Measurements from ENCODE around the gene ELMO2.
"Not testable (repeated sequence)": the region's sequence is repeated elsewhere in the genome, so short reads cannot be mapped to it uniquely, and the experiment has no call there.

ELMO2 gene

DNA sequence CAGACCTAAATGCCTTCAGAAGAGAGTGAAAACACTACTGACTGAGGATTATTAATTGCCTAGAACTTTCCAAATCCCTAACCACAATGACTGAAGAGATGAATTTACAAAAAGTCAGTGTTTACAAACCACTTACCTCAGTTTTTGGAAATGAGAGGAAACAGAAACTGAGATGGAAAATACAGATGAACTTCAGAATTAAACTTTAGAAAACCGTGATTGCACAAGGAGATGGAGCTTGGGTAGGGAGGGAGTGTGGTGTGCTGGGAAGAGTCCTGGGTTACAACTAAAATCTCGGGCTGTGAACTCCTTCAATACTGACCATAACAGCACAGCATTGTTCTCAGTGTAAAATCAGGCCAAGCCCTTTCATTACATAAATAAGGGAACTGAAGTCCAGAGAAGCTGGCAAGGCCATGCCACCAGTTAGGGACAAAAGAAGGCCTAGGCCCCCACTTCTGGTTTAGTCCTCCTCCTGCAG, 4.0 kb downstream of the ELMO2 start:
- DNase-seq = peak; percentile 75

DNA sequence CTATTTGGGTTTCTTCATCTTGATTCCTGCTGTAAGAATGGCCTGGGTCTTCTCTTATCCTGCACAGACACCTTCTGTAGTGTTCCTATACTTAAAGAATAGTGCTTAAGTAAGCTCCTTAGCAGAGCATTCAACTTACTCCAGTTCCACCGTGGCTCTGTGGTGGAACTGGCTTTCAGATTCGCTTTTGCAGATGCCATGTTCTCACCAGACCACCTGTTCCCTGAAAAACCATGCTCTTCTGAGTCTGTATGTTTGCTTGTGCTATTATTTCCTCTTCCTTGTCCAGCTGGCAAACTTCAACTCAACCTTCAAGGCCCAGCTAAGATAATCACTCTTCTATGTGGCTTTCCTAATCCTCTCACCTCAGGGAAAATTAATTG, 4.9 kb downstream of the ELMO2 start:
- peak; percentile 68 for DNase-seq

DNA sequence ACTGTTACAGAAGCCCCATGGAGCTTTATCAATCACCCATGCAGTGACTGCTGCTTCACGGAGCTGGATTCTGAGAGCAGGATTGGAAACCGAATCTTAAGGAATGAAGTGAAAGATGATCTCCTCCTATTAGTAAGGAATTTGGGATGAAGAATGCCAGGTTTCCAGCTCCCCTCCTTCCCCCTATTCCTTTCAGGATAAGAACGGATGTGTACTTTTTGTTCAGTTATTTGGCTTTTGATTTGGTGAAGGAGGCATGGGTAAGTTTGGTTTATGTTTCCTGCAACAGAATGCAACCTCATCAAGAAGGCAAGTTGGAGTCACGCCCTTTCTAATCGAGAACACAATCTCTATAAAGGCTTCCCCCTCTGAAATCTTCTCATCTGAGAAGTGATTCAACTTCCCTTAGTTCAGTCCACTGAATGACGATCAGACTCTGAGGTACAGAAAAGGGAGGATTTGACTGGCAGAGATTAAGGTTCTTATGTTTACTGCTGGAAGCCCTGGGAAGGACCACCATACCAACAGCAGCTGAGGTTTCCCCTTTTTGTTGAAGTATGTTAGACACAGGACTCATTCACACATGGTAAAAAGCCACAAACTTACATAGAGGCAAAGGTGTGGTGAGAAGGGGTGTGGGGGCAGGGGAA, 5.5 kb downstream of the ELMO2 start:
- peak; percentile 74 for DNase-seq

DNA sequence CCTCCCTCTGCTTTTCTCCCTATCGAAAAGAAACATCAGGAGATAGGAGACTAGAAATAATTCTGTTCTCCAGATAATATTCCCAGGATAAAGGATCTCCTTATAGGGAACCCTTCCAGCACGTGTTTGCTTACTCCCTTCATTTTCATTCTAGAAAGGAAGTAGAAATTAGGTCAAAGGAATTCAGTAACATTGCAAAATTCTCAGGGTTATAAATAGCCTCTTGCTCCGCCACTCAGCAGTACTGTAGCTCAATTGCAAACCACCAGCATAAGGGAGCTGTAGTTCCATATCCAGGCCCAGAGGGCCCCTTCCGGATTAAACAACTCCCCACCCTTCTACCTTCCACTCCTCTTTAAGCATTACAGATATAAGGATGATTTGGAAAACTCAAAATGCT, 6.2 kb downstream of the ELMO2 start:
- peak; percentile 88 for DNase-seq

DNA sequence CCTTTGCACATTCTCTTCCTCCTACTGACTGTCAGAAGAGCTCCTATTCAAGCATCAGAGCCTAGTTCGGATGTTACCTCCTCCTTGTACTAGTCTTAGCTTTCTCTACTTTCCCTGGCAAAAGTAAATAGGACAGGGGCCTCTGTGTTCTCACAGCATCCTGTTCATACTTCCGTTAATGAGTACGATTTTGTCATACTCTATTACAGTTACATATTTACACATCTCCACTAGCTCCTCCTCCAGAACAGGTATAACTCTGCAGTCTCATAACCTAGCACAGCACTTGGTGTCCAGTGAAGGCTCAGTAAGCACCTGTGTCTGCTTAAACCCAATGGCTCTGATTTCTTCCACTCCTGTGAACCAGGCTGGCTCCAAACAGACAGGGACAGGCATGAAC, 7.0 kb downstream of the ELMO2 start:
- DNase-seq = peak; percentile 43

DNA sequence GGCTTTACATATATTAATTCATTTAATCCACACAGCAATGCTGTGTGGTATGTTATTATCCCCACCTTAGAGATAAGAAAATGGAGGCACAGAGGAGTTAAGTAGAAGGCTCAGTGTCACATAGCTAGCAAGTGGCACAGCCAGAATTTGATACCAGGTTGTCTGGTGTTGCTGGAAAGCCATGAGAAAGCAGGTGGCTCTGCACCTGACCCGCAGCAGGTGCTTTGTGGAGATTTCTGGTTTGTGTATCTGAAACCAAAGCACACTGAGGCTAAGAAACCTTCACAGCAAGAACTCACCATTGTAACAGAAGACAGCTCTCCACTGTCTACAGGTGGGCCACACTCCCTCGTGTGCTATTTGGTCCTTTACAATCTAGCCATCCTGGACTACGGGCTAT, 7.5 kb downstream of the ELMO2 start:
- DNase-seq = no peak

DNA sequence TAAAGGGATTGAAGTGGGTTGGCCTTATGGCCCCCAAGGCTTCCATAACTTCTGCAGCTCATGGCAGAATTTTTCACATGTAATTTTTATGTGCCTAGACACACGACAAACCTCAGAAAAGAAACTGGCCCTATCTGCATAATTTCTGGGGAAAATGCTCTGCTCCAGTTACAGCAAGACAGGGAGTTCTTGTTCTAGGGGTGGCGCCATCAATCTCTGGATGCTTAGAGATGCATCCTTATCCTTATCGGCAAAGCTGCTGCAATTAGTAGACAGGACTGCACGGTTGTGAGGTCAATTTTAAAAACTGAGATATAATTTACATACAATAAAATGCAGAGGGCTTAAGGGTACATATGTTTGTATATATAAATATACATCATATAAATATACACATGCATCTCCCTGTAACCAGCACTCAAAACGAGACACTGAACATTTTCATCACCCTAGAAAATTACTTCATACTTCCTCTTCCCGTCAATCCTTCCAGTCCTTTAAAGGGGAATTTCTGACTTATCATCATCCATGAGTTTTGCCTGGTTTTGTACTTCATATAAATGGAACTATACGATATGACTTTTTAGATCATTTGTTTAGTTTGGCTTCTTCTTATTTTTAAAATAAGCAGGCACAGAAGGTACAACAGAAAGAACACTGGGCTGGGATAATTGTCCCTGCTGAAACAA, 10.2 kb downstream of the ELMO2 start:
- peak; percentile 74 for DNase-seq

DNA sequence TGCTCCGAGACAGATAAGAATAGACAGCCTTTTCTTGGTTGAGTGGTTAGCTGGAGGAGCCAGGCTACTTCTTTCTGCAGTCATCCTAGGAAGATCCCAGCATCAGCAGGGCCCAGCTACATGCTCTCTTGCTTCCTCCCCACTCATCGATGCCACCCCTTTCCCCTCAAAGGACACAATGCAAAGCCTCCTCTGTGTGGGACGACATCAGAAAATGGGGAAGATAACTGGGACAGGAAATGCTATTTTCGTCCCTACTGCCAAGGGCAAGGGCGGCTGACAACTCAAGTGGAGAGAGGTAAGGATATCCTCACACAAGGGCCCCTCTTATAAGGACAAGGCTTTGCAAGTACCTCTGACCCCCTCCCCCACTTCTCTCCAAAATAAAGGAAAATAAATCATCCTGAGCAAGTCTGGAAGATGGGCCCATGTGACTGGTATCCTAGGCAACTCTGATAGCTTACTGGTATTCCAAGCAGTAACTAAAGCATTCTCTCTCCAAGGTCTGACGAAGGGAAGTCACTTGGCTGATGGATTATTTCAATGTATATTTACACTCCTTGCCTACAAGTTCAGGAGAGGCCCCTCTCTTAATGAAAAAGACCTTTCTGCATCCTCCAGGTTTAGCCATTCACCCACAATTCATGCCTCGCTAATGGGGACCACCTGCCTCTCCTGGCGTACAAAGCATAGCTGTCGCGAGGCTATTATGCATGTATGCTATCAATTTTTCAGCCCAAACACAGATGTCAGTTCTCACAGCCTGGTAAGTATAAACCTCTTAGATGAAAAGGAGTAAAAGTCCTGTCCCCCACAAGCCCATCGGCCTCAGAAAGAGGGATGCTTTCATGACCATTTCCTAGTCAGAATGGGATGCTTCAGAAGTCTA, 11.3 kb downstream of the ELMO2 start:
- DNase-seq = peak; percentile 51

DNA sequence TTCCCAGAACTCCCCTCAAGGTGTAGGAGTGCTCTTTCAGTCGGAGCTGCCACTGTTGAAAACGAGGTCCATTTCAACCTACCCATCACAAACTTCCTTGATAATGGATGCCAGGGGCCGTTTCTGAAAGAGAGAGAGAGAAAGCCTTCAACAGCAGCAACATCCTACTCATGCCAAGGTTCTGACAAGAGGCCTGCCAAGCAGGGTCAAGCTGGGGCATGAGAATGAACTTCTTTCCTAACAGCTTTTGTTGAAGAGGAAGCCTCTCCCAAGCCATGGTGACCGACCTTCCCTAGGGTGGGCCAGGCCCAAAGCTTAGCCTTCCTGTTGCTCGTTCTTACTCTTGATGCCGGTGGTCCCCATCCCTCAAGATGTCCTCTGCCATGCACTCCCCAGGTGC, 12.4 kb downstream of the ELMO2 start:
- DNase-seq = no peak

DNA sequence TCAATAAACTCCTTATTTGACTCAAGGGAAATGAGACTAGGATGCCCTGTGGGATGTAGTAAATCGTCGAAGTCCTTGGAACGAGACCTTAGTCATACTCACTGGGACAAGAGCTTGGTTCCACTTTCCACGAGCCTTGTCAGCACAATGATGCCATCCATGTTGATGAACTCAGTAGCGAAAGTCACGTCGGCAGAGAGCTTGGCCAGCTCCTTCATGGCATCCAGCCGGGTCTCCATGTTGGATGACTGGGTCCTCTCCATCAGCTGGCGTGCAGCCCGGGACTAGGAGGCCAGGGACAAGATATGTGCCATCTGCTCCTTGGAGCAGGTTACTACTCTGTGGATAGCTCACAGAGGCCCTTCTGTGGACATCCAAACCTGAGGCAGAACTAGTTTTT, 17.5 kb downstream of the ELMO2 start:
- DNase-seq = no peak

DNA sequence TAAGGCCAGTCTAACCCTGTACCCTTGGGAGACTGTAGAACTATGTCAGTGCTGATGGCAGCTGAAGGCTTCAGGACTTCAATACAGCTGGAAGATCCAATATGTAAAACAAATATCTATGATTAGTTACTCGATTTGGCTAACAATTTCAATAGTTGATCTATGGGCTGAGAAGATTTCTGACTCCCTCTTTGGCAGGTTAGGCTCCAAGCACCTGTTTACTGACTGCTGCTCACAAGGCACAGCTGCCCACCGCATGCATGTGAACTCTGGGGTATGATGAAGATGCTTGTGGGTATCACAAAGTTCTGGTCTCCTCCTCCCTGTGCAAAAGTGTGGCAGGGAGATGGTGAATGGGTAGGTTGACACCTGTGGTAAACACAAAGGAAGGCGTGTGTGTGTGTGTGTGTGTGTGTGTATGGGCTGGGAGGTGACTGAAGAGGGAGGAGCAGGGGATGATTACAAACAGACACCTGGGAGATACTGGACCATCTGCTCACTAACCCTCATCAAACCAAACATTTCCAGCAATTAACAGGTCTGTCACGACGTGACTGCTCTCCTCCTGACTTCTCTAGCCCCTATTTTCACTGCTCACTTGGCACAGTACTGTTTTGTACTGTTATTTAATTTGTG, 18.1 kb downstream of the ELMO2 start:
- no peak for DNase-seq

DNA sequence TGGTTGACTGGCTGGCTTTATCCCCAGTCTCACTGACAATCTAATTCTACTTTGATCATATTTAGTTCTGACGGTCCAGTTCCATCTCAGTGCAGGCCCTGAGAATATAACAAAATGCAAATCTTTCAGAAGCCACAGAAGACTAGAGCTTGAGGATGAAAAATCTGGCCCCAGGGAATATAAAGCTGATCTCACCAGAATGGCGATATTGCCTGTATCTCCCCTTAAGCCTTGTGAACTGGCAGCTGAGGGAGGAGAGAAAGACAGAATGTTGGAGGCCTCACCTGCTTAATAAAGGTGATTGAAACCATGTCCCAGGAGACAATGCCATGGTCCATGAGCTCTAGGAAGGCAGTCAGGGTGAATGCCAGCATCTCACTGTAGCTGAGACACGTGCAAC, 19.4 kb downstream of the ELMO2 start:
- not testable (repeated sequence) for DNase-seq

DNA sequence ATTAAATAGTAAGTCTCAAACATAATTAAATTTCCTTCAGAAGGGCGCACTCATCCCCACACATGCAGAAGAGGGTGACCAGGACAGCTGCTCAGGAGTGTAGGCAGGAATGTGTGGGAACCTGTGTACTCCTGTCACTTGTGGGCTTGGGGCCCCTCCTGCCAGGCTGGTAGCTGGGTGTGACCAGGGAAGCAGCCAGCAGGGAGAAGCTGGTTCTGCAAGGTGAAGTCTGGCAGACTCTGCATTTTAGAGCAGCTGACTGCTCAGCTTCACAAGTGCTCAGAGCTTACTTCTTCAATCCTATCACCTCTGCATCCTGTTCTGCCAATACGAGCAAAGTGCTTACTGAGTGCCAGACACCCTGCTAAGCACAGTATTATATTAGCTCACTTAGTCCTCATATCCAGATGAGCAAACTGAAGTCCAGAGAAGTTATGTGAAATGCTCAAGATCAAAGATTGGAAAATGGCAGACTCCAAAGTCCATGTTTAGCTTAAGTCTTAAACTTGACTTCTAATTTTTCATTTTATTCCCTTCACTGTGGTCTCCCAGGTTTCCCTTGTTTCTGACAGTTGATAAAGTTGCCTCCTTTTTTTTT, 27.9 kb downstream of the ELMO2 start:
- no peak for DNase-seq

DNA sequence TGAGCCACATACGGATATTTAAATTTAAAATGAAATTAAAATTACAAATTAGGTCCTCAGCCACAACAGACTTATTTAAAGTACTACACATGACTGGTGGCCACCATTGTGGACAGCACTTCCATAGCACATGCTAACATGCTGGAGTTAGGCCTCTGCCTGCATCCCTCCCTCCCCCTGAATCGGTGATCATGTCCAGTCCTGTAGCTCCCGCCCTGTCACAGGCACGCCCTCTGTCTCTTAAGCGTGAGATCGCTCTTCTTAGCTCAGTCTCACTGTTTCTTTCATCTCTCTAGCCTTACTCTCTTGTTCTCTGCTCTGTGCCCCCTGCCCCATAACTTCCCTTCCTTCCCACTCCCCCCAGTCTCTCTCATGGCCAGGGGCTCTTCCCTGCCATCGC, 28.9 kb downstream of the ELMO2 start:
- no peak for DNase-seq

DNA sequence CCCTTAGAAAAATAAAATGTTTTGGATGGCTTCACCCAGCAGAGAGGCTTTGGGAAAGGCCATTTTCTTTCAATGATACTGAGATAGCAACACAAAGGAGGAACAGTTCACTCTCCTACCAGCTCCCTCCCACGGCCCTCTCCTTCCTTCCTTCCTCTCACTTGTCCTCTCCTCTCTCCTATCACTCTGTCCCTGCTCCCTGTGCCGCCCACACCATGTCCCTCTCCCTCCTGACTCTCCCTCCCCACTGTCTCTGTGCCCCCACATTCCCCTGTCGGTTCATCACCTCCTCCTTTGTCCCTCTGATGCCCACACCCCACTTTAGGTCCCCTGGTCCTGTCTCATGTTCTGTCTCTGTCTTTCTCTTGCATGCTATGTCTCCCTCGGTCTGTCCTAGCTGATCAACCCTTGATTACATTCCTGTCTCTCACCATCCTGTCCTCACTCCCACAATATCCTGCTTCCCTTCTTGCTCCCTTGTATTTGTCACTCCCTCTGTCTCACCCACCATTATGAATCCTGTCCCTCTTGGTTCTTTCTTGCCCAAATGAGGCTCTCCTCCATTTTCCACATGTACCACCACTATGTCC, 30.1 kb downstream of the ELMO2 start:
- no peak for DNase-seq

DNA sequence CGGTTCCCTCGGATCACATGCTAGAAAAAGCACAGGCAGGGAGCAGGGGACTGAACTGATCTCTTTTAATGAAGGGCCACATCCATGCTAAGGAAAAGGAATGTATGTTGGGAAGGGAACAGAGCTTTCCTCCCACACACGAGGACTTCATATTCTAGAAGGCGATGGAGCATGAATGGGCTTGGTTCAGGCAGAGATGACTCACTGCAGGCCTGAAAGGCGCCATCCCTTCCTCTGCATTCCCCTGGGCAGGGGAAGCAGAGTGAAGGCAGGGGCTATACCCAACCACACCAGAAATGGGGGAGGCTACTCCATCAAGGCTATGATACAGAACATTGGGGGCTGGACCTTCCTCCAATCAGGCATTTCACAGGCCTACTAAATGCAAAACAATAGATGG, 30.6 kb downstream of the ELMO2 start:
- DNase-seq = no peak

DNA sequence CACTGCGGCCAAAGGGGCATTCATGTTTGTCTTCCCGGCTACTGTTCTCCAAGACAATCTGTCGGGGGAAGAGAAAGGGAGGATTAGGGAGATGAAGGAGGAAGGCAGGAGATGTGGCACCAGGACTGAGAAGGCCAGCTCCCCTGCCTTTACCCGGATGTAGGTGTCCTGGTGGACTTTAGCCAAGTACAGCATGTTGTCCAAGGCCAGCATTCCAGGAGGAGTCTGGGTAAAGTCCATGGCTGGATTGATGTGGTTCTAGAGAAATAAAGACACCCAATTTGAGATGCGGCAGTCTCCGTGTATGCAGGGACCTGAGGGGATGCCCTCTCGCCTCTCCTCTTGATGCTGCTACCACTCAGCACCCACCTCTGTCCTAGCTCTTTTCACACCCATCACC, 32.0 kb downstream of the ELMO2 start:
- DNase-seq = no peak

DNA sequence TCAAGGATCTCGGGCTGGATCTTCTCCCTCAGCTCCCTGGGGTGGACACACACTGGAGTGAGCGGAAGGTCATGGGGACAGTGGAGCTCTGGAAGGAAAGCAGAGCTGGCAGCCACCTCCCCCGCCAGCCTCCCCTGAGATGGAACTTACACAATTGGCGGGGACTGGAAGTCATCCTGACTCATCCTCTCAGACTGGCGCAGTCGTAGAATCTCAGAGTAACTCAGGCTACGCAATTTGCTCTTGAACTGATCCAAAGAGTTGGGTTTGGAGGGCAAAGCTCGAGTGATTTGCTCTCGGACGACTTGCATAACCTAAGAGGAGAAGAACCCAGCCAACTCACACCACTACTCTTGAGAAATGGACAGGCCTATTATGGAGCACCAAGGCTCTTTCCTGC, 34.8 kb downstream of the ELMO2 start:
- peak; percentile 84 for DNase-seq

DNA sequence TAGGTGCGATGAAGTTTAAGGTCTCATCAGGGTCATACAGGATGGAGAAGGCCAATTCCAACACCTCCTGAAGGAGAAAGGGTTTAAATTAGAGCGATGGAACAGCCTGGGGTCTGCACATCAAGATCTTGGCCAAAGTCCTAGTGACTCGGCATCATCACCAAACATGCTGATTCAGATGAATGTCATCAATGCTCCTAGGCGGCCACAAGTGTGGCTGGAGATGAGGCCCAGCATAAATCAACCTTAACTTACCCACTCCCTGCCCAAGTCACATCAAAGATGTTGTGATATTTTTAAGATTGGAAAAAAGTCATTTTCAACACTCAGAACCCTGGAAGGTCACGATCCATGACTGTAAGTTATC, 37.5 kb downstream of the ELMO2 start:
- no peak for DNase-seq

DNA sequence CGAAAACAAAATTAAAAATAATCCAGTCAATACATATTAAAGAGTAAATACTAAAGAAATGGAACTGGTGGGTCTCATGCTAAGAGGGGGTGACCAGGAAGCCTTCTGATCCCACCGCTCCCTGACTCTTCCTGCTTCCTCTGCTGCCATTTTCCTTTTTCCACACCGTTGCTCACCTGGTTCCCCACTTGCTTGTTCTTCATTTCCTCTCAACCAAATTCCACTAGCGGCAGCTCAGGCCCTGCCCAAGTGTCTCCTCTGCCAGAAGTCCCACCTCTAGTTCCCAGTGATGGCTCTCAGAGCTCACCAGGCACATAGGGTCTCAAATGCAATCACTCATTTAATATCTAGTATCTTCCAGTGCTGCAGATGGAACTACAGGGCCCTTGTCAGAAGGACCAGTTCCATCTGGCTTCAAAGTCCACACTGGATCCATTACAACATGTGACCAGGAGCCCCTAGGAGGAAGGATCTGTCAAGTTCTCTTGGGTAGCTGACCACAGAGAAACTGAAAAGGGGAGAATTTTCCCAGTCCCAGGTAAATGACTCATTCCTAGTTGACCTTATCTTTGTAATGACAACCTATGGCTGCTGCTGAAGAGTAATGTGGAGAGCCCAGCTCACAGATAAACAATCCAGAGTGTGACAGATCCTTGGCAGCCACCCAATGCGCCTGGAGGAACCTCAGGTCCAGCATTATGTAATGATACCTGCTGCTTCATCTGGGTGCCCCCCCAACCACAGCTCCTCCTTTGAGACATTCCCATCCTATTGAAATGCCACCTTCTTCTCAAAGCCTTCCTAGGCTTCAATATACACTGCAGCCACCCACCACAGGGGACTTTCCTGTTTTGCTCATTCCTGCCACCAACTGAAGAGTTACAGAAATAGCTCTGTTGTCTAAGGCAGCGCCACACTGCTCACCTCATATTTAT, 38.2 kb downstream of the ELMO2 start:
- DNase-seq = no peak

DNA sequence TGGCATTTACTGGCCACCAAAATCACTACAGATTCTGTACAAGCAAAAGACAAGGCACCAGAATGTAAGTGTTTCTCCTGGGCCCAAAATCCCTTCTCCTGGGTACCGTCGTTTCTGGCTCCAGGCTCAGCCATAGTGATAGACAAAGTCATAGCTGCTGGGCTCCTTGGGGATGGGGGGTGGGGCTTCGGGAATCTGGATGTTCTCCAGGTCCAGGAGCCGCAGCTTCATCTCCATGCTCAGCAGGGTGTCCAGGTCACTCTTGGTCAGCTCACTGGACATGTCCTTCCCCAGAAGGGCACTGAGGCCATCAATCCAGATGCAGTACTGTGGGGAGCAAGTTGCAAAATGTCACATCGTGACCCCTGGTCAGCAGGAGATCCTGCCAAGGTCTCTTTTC, 39.2 kb downstream of the ELMO2 start:
- DNase-seq = no peak

Data from inflammatory macrophage treated with lipopolysaccharide for 4 hours (primary cell).